Lower lobe of right lung (tissue), 2 donors: Measurements from ENCODE around the gene SLC25A21. TPM values are rescaled to one million over a fixed set of nuclear protein-coding genes. Genes with fewer than 3 reads are reported as not detected.

Experiments used
- ATAC-seq, 2 donors: fragments of 200-7000 bp; cut with Tn5 transposase; one replicate each; pipeline ENCODE4 v1.9.1; 2020 to 2022; ENCODE audit warnings: mild to moderate bottlenecking in 2 of 2, moderate library complexity in 2 of 2
- DNase-seq: peaks from one replicate; pipeline ENCODE4 v3.0.0-alpha.2; 2020
- H3K27ac ChIP-seq: fragments of 200-600 bp; one replicate; pipeline ENCODE4 v1.8.0; 2022
- H3K27me3 ChIP-seq: fragments of 200-600 bp; one replicate; pipeline ENCODE4 v1.8.0; 2022; ENCODE audit warnings: low read depth
- H3K36me3 ChIP-seq: fragments of 200-600 bp; one replicate; pipeline ENCODE4 v1.8.0; 2022; ENCODE audit warnings: mild to moderate bottlenecking
- H3K4me1 ChIP-seq: fragments of 200-600 bp; one replicate; pipeline ENCODE4 v1.8.0; 2022
- H3K4me3 ChIP-seq: fragments of 200-600 bp; one replicate; pipeline ENCODE4 v1.8.0; 2022; ENCODE audit warnings: mild to moderate bottlenecking
- H3K9me3 ChIP-seq: fragments of 200-600 bp; one replicate; pipeline ENCODE4 v1.8.0; 2022
- intact Hi-C: fragments of 100-400 bp; cut with DNase I; formaldehyde crosslinking; loops from one replicate; pipeline ENCODE4 v1.11.0; 2022
- total RNA-seq: library from RNA; stranded (reverse); fragmentation: NEBNext Ultra II Directional; extraction: Animal tissue kit (Norgen Biotek cat#: 25700); gene quantifications from one replicate; pipeline ENCODE4 v1.2.1, GENCODE V29; 2021
- TF ChIP-seq, protein P1 (sequence below): fragments of 200-600 bp; IDR thresholded peaks from one replicate; pipeline ENCODE4 v1.8.0; 2022; ENCODE audit warnings: antibody characterized with exemption, mild to moderate bottlenecking
- donor health status: DM: no; HTN: yes; CAD: no; lungs with severe emphysema.

The SLC25A21 gene
- total RNA-seq, 1 donor from 2014 or later, result 0.38 TPM

DNA sequence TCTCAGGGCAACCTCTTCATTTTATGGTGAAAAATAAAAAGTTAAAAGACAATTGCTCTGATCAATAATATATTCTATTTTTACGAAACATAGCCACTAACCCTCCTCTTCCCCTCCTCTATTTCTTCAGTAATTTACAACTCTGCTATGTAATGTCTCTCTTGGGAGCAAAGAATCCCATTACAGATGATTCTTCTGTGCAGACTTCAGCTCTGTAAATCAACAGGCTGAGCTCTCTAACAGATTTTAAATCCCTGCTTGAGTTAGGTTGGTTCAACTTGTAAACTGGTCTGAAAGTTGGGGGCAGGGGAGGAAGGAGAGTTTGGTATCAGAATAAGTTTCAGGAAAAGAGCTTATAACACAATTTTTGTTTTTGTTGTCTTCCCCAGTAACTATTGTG lies 151.0 kb downstream of the SLC25A21 start:
- intact Hi-C loops, result no loop called here

DNA sequence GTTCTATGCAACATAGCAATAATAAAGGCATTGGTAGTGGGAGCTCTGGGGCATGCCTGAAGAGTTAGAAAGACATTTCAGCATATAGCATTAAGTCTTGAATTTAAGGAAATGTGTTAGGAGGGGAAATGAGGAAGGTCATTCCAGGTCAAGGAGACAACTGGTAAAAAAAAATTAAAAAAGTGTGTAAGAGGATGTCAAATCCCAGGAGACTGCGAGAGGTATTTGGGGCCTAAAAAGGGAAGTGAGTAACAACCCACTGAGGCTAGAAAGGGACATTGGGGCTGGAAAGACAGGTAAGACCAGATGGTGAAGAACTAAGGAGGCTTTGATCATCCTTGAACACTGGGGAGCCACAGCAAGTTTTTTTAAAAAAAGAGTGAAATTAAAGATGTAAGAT lies 152.9 kb downstream of the SLC25A21 start:
- Histone ChIP-seq H3K9me3 (no peaks in the 10 kb centered on the region), H3K27ac (no peak overlapping the region), H3K36me3 (no peaks in the 10 kb centered on the region), H3K27me3 (no peaks in the 10 kb centered on the region), H3K4me1 (no peaks in the 10 kb centered on the region), H3K4me3 (no peak overlapping the region)
- ATAC-seq (no peak), DNase-seq (no peak)
- TF ChIP-seq, protein P1, sequence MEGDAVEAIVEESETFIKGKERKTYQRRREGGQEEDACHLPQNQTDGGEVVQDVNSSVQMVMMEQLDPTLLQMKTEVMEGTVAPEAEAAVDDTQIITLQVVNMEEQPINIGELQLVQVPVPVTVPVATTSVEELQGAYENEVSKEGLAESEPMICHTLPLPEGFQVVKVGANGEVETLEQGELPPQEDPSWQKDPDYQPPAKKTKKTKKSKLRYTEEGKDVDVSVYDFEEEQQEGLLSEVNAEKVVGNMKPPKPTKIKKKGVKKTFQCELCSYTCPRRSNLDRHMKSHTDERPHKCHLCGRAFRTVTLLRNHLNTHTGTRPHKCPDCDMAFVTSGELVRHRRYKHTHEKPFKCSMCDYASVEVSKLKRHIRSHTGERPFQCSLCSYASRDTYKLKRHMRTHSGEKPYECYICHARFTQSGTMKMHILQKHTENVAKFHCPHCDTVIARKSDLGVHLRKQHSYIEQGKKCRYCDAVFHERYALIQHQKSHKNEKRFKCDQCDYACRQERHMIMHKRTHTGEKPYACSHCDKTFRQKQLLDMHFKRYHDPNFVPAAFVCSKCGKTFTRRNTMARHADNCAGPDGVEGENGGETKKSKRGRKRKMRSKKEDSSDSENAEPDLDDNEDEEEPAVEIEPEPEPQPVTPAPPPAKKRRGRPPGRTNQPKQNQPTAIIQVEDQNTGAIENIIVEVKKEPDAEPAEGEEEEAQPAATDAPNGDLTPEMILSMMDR, result no peak
- intact Hi-C loops, result no loop called here

More for the DNA sequence above, 151.0 kb downstream of the SLC25A21 start:
- DNase-seq (no peak), ATAC-seq (no peak)
- no peak overlapping the region for H3K4me3 ChIP-seq
- no peaks in the 10 kb centered on the region for H3K36me3 ChIP-seq
- H3K9me3 ChIP-seq, result no peaks in the 10 kb centered on the region
- H3K4me1 ChIP-seq, result no peaks in the 10 kb centered on the region
- TF ChIP-seq, protein P1, result no peak
- no peak overlapping the region for H3K27ac ChIP-seq
- H3K27me3 ChIP-seq, result no peaks in the 10 kb centered on the region

DNA sequence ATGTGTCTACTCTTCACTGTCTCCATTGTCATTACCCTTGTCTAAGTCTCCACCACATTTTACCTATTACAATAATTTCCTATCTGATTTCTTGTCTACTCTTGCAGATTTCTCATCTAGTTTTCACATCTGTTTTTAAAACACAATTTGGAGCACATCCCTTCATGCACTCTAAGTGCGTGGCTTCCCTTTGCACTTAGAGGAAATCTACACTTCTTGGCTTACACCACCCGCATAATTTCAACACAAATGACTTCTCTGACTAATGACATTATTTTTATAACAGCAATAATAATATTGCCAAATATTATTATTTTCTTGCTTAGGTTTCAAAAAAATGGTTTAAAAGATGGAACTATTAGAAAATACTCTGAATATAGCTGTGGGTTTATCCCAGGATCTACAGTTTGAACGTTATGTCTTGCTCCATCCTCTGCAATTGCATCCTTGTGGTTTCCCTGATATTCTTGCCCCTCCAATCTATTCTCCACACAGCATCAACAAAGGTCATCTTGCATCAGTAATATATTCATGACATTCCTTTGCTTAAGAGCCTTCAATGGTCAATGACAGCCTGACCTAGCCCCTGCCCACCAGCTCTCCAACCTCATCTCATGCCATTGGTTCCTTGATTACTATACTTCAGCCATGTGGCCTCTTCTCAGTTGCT lies 153.7 kb downstream of the SLC25A21 start:
- no peak overlapping the region for H3K4me3 ChIP-seq
- no peaks in the 10 kb centered on the region for H3K27me3 ChIP-seq
- no peak for DNase-seq
- H3K9me3 ChIP-seq, result no peaks in the 10 kb centered on the region
- H3K36me3 ChIP-seq, result no peaks in the 10 kb centered on the region
- TF ChIP-seq, protein P1, result no peak
- H3K27ac ChIP-seq, result no peak overlapping the region
- no peak for ATAC-seq
- H3K4me1 ChIP-seq, result no peaks in the 10 kb centered on the region
- intact Hi-C loops, result no loop called here

DNA sequence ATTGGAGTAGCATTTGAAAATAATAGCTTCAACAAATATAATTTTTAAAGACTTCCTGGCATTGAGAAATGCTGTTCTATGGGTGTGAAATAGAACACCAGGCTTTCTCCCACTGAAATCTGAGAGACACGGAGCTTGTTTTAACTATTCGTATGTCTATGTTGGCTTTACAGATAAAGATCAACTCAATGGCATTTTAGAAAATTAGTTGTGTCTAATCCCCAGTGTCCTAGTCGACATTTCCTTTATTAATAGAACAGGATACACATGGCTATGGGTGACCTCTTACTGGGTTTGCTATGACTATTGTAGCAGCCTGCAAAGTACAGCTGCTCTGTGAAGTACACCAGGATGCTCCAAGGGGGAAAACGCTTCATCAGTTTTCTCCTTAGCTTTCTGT lies 159.3 kb downstream of the SLC25A21 start:
- no peaks in the 10 kb centered on the region for H3K4me1 ChIP-seq
- no peaks in the 10 kb centered on the region for H3K27me3 ChIP-seq
- DNase-seq (no peak), ATAC-seq (no peak)
- no peaks in the 10 kb centered on the region for H3K36me3 ChIP-seq
- H3K27ac ChIP-seq, result no peak overlapping the region
- TF ChIP-seq, protein P1, result no peak
- H3K9me3 ChIP-seq, result no peaks in the 10 kb centered on the region
- H3K4me3 ChIP-seq, result no peak overlapping the region
- intact Hi-C loops, result no loop called here

DNA sequence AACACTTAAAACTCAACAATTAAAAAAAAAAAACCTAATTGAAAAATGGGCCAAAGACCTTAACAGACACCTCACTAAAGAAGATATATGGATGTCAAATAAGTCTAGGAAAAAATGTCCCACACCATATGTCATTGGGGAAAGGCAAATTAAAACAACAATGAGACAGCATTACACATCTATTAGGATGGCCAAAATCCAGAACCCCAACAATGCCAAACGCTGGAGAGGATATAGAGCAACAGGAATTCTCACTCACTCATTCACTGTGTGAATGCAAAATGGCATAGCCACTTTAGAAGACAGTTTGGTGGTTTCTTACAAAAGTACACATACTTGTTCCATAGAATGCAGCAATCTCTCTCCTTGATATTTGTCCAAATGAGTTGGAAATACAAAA lies 173.7 kb downstream of the SLC25A21 start:
- DNase-seq (no peak), ATAC-seq (no peak)
- intact Hi-C loops, result no loop called here
- no peaks in the 10 kb centered on the region for H3K9me3 ChIP-seq
- H3K27ac ChIP-seq, result no peak overlapping the region
- no peak overlapping the region for H3K4me3 ChIP-seq
- no peaks in the 10 kb centered on the region for H3K4me1 ChIP-seq
- TF ChIP-seq, protein P1, result no peak
- H3K27me3 ChIP-seq, result no peaks in the 10 kb centered on the region
- H3K36me3 ChIP-seq, result no peaks in the 10 kb centered on the region
